GM04504 (cell line): ENCODE results near the gene FNDC3A.

Source experiments
- DNase-seq: peaks from one replicate; pipeline ENCODE4 v3.0.0-alpha.2; 2012; ENCODE audit warnings: low read depth

FNDC3A gene

GRCh38 chr13:48975856-48976575 lies at the start of gene FNDC3A:
Gene FNDC3A (plus strand): TSS chr13:48975912. CDS start chr13:49006191, 30,279 bp downstream.
- DNase-seq, result peak; percentile 58

GRCh38 chr13:48928757-48929430 lies 46.8 kb upstream of the FNDC3A start:
- DNase-seq, result no peak

DNA sequence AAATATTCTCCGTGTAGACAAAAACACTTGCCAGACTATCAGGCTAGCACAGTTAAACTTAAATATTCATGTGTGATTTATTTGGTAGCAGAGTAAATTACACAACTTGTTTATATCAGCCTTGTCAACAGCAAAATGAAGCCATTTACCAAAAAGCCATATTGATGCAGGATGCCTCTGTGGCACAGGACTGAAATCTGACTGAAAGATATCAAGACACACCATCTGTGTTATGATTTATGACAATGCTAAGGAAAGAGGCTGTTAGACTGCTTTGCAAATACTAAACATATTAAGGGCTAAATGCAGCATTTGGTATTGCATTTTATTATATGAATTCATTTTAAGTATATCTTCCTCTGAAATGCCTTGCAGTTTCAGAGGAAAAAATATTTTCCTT lies 44.8 kb upstream of the FNDC3A start:
- no peak for DNase-seq

DNA sequence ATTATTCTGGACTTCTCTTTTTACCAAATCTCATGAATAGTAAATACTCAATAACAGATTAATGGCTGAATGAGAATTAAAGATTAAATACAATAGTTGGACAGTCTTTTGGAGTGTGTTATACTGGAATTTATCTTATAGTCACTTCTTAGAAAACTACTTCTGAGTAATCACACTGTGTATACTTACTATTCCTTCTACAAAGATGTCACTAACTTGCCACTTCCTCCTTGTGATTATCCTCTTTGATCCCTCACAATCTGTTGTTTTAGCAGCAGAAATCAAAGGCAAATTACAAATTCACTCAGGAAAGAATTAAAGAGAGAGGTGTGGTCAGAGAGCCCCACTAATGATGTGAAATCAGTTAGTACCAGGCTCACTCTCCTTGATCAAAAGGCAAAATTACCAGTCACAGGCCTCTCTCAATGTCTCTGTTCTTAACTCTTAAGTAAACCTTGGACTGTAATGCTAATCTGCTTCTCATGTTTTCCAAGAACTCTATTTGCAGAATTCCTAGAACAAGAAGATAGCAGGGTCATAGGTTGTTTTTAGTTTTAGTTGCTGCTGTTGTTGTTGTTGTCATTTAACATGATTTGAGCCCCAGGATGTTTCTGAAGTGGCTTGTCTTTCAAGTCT lies 37.3 kb upstream of the FNDC3A start:
- DNase-seq, result no peak

GRCh38 chr13:48939728-48940127 lies 36.0 kb upstream of the FNDC3A start:
- DNase-seq, result no peak

DNA sequence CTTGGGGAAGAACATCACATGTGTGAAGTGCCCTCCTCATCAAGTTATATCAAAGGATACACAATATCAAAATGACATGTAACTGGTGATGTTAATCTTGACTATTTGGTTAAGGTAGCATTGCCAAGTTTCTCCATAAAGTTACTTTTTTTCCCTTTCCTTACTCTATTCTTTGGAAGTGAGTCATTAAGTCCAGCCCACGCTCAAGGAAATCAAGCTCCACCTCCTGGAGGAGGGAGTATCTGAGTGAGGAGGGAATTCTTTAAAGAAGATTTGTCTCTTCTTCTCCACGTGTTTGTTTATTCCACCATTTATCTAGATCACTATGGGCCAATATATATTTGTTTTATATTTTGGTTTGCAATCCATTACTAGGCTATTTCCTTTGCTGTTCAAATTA lies 33.6 kb upstream of the FNDC3A start:
- peak; percentile 1 for DNase-seq

GRCh38 chr13:48944221-48944620 lies 31.5 kb upstream of the FNDC3A start:
- DNase-seq, result no peak

DNA sequence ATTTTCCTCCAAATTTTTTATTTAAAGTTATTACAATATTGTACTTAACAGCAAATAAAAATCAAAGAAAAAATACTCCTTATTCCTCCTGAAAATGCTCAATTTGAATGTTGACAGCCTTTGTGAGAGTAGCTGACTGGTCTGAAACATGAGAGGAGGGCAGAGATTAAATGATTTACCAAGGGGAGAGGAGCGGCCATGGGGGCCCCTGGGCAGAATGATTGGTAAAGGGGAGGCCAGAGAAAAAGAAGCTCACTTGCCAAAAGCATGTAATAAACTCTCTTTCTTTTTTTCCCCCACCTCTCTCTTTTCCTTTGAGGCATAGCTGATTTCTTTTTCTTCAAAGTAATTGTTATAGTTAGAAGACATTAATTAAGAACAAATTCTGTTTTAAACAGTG lies 30.1 kb upstream of the FNDC3A start:
- no peak for DNase-seq

DNA sequence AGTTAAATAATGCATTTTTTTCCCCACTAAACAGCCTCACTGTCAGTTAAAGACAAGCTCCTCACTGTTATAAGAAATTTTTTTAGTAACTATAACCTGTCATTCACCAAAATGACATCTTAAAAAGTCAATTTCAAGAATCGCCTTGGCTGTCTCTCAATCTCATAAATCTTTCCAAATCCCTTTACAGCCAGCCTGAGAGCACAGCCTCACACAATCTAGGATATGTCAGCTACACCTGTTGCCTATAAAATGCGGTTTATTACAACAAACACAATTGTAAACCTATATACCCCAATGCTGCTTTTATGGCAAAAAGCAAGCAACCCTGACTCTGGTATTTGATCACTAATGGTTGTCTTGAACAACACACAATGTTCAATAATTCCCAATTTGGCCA lies 29.5 kb upstream of the FNDC3A start:
- DNase-seq, result no peak

DNA sequence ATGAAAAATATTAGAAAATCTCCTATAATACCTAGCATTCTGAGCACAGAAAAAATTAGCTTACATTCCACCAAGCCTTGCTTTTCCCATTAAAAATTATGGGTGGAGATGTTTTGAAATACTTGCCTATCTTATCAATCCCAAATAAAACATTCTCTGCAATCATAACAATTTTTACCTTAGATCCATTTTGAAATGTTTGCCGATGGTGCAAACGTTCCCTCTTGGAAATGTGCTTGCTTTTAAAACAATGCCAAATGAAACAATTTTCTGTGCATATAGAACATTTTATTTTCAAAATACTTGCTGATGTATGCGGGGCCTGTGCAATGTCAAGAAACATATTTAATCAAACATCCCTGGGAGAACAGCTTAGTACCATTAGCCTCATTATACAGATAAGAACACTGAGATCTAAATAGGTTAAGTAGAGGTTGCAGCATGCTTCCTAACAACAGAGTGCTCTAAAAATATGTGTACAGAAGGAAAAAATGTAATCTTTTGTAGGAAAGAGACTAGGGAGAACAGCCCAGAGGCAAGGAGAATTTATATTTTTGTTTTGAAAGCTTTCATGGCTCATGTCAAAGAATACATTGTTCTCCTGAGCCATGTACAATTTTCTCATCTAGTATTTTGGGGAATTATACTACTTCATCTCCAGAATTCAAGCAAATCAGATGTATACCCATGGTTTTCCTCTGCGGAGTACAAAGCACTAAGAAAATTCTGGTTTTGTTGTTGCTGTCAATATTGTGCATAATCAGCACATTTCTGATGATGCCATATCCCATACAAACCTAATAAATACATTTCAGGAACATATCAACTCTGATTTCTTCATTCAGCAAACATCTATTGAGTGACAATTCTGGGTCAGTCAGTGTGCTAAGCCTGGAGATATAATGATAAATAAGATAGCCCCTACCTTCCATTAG lies 25.9 kb upstream of the FNDC3A start:
- DNase-seq, result no peak

GRCh38 chr13:48950501-48950875 lies 25.2 kb upstream of the FNDC3A start:
- no peak for DNase-seq

DNA sequence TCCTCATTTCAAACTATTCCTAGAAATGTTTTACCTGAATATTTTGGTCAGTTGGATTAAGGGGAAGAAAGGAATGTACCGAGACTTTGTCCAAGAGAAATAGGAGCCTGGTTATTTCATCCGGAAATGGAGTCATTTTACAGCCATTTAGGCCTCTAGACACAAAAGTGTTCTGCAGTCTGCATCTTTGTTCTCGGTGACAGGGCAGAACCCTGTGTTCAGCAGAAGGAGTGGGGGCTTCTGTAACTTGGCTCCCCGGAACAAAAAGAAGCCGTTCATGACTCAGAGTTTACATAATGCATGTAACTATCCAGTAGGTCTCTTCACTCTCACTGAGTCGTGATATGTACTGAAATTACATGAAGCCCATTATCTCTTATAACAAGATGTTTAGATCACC lies 21.6 kb upstream of the FNDC3A start:
- DNase-seq, result no peak

DNA sequence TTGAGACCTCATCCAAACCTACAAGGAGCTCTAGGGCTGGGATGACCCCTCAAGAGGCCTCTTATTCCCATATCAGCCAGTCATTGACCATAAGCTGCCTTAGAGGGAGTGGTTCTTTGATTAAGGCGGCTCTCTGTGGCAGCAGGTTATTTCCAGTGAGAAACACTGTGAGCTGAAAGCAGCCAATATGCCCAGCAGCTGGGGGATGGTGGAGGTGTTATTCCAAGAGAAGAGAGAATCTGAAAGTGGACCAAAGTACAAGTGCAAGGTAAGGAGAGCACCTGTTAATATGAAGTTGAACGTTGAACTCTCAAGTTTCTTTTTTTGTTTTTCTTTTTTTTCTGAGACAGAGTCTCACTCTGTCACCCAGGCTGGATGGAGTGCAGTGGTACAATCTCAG lies 20.2 kb upstream of the FNDC3A start:
- DNase-seq, result no peak

- DNase-seq, result no peak
Measured at GRCh38 chr13:48961379-48961778, 14.3 kb upstream of the FNDC3A start.

DNA sequence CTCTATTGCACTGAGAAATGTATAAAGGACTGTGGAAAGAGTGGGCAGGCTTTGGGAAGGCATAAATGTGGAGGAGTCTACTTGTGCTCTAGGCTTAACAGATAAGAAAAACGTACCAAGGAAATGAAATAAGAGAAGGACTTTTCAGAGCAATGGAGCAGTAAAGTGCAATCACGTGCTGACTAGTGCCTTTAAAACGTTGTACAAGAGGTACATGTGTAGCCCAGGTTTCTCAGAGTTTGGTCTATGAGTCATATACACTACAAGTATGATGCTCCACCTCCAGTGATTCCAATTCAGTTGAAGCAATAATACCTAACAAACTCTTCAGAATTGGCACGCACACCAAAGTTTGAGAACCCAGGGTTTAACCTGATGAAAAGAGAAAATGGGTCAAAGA lies 13.4 kb upstream of the FNDC3A start:
- DNase-seq, result no peak

DNA sequence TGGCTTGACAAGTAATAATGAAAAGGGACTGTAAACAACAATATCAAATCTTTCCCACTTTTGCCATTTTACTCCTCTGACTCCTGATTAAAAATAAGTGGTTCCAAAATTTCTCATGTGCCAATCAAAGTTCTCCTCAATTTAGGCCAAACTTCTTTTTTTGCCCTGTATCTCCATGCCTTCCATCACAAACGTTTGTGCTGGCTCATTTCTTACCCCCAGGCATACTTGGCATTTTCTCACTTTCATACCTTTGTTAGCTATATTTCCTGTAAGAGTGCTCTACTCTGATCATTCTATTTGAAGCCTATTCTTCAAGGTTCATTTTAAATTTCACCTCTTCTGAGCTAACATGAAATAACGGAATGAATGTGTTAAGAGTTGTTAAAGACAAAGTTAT lies 10.0 kb upstream of the FNDC3A start:
- DNase-seq, result no peak

DNA sequence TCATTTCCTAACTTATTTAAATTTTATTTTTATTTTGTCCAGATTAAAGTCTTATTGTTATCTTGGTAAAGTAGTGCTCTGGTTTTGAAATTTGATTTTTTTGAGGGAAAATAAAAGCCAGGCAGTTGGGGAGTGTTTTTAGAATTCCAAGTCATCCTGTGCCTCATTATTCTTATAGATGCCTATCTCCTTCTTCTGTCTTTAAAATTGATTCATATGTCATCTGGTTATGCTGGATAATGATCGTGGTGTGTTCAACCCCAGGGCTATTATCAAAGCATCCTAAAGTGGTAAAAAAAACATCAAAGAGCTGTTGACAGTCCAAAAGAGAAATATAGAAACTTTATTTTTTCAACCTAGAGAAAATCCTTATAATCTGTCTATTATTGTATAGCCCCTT lies 6.0 kb upstream of the FNDC3A start:
- DNase-seq, result no peak

GRCh38 chr13:48973845-48974431 lies 1.8 kb upstream of the FNDC3A start:
- DNase-seq, result no peak

DNA sequence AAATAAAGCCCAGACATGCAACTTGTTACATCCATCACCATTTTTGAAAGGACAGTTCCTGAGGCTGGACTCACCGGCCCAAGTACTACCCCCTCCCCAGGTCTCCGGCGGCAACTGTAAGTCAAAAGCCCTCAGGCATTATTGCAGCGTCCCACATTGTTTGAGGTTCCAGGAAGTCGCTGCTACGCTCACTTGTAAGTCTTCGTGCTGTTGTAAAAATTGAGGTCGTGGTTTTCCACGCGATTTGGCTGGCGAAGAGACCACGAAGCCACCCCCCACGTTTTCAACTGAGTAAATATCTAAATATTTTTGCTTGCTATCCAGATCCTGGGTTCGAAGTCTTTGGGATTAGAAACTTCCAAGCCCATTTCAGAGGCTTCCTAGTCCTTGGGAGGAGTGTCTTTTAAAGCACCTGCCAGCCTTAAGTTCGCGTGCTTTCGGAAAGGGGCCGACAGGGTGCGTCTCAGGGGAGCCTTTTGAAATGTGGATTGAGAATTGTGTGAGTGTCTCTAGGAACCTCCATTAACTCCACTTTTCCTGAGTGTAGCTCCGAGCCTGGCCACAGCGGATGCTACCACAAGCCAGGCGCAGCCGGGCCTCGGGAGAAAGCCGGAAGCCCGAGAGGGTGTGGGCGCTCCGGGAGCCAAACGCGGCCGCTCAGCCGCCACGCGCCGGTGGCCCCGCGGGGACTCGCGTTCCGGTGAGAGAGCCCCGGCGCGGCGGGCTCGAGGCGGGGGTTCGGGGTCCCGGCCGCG lies 434 bp upstream of the FNDC3A start:
- no peak for DNase-seq

DNA sequence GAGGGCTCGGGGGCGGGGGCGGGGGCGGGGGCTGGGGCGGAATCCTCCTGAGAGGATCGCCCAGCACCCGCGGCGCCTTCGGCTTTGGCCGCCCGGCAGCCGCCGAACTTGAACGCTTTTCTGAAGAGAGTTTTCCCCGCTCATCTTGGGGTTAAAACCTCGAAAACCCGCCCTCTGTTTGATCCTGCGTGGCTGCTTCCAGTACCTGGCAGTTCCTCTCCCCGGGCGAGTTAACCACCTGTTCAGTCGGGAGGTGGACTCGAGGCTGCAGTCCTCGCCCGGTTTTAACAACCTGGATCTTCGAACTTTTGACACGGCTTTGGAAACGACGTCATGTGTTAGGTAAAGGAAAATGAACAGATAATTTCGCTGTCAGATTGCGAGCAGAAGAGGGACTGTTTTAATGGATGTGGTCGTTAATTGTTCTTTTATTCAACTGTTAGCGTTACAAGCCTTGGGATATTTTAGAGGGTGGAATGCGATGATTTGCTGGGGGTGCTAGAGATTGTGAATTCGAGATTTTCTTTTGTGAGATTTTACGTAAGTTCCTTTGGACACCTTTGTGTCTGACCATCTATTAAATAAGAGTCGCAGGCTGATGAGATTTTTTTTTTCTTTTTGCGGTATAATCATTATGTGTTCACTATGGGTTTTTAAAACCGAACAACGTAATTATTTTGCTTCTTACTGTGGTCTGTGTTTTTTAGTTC lies 1.0 kb downstream of the FNDC3A start:
- DNase-seq, result no peak

- no peak for DNase-seq
Measured at GRCh38 chr13:48977286-48977625, 1.5 kb downstream of the FNDC3A start.
